Measurements from ENCODE around the gene PFKFB2. TPM values are rescaled to one million over a fixed set of nuclear protein-coding genes. Genes with fewer than 3 reads are reported as not detected.
A peak's percentile ranks its signal among the peaks of the same experiment; 100 is the strongest.

PFKFB2 gene
- total RNA-seq, 4 donors from 2014 or later = 9.4 to 28.7 (median 12.3) TPM

GRCh38 chr1:207013321-207014085 lies 39.6 kb upstream of the PFKFB2 start:
- no peak for DNase-seq
- Histone ChIP-seq H3K27ac (no peak overlapping the region), H3K27me3 (no peaks in the 10 kb centered on the region), H3K9me3 (no peaks in the 10 kb centered on the region), H3K4me1 (peaks cover 0 to 29% (median 0%) of the 10 kb centered on the region in 3 donors), H3K4me3 (no peak overlapping the region), H3K36me3 (no peaks in the 10 kb centered on the region)
- WGBS, 2 donors = 91 to 94% methylated on average over 6 of the region's 6 CpGs
- intact Hi-C loops (cut with DNase I) = no loop called here
- TF ChIP-seq POLR2A (IDR thresholded peaks at IDR 0.05) (no peak), CTCF (IDR thresholded peaks at IDR 0.05) (no peak)

- Histone ChIP-seq H3K9me3 (no peaks in the 10 kb centered on the region), H3K36me3 (no peaks in the 10 kb centered on the region), H3K4me3 (no peak overlapping the region), H3K27me3 (no peaks in the 10 kb centered on the region), H3K27ac (no peak overlapping the region), H3K4me1 (peaks cover 0 to 35% (median 4%) of the 10 kb centered on the region in 3 donors)
- intact Hi-C loops (cut with DNase I) = no loop called here
- TF ChIP-seq POLR2A (IDR thresholded peaks at IDR 0.05) (no peak), CTCF (IDR thresholded peaks at IDR 0.05) (no peak)
- 89 to 90% methylated on average over 3 of the region's 3 CpGs for WGBS, 2 donors
- DNase-seq = no peak
Measured at GRCh38 chr1:207014728-207015127, 38.3 kb upstream of the PFKFB2 start.

GRCh38 chr1:207015791-207016190 lies 37.3 kb upstream of the PFKFB2 start:
- no peaks in the 10 kb centered on the region for H3K27me3 ChIP-seq
- H3K9me3 ChIP-seq = no peaks in the 10 kb centered on the region
- H3K4me3 ChIP-seq = no peak overlapping the region
- no peak for DNase-seq
- intact Hi-C loops (cut with DNase I) = no loop called here
- no peak for TF ChIP-seq CTCF (IDR thresholded peaks at IDR 0.05)
- no peak for TF ChIP-seq POLR2A (IDR thresholded peaks at IDR 0.05)
- no peaks in the 10 kb centered on the region for H3K36me3 ChIP-seq
- 73 to 76% methylated on average over 3 of the region's 3 CpGs for WGBS, 2 donors
- no peak overlapping the region for H3K27ac ChIP-seq
- peaks cover 3 to 35% (median 9%) of the 10 kb centered on the region in 3 donors for H3K4me1 ChIP-seq

GRCh38 chr1:207017615-207018559 lies 35.2 kb upstream of the PFKFB2 start:
- H3K4me3 ChIP-seq = no peak overlapping the region
- intact Hi-C loops (cut with DNase I) = no loop called here
- H3K27ac ChIP-seq = peak overlapping the region; percentile 86 to 98 (median 96)
- peak in 1 of 4 donors; percentile 36 for TF ChIP-seq POLR2A (IDR thresholded peaks at IDR 0.05)
- no peak for TF ChIP-seq CTCF (IDR thresholded peaks at IDR 0.05)
- 36 to 52% methylated on average over 6 to 7 of the region's 7 CpGs for WGBS, 2 donors
- peaks cover 0 to 5% (median 0%) of the 10 kb centered on the region in 3 donors for H3K36me3 ChIP-seq
- H3K9me3 ChIP-seq = no peaks in the 10 kb centered on the region
- DNase-seq = no peak
- no peaks in the 10 kb centered on the region for H3K27me3 ChIP-seq
- peaks cover 23 to 54% (median 23%) of the 10 kb centered on the region in 3 donors for H3K4me1 ChIP-seq

GRCh38 chr1:207018707-207019106 lies 34.4 kb upstream of the PFKFB2 start:
- 81 to 83% methylated on average over 4 of the region's 4 CpGs for WGBS, 2 donors
- H3K27me3 ChIP-seq = no peaks in the 10 kb centered on the region
- no peak overlapping the region for H3K4me3 ChIP-seq
- peaks cover 23 to 62% (median 23%) of the 10 kb centered on the region in 3 donors for H3K4me1 ChIP-seq
- H3K36me3 ChIP-seq = peaks cover 0 to 14% (median 0%) of the 10 kb centered on the region in 3 donors
- no peaks in the 10 kb centered on the region for H3K9me3 ChIP-seq
- no peak for DNase-seq
- intact Hi-C loops (cut with DNase I) = no loop called here
- TF ChIP-seq CTCF (IDR thresholded peaks at IDR 0.05) = no peak
- peak overlapping the region; percentile 86 to 98 (median 96) for H3K27ac ChIP-seq
